MM.1S (cell line): ENCODE data around the gene KCNMA1.

Source experiments
- DNase-seq: peaks from one replicate; pipeline ENCODE4 v3.0.0-alpha.2; 2015
- H2AFZ ChIP-seq: fragments of 300-600 bp; sonication (generic); 2 replicates; pipeline ENCODE4 v1.6.0; 2016; ENCODE audit warnings: antibody characterized with exemption, low read length
- H3F3A ChIP-seq: fragments of 300-600 bp; sonication (generic); 2 replicates; pipeline ENCODE4 v1.6.1; 2016; ENCODE audit warnings: mild to moderate bottlenecking, antibody characterized with exemption, low read length, moderate library complexity, mixed read lengths; ENCODE audit not compliant: insufficient read depth
- H3K27ac ChIP-seq: fragments of 300-600 bp; sonication (generic); 2 replicates; pipeline ENCODE4 v1.5.1; 2016; ENCODE audit warnings: mild to moderate bottlenecking, low read length
- H3K27me3 ChIP-seq: fragments of 300-600 bp; sonication (generic); replicated peaks from 2 replicates; pipeline ENCODE4 v1.6.0; 2016; ENCODE audit warnings: low read length; ENCODE audit not compliant: insufficient read depth
- H3K36me3 ChIP-seq: fragments of 300-600 bp; sonication (generic); replicated peaks from 2 replicates; pipeline ENCODE4 v1.6.1; 2016; ENCODE audit warnings: mild to moderate bottlenecking, low read length, mixed read lengths; ENCODE audit not compliant: insufficient read depth
- H3K4me1 ChIP-seq: fragments of 300-600 bp; sonication (generic); 2 replicates; pipeline ENCODE4 v1.6.1; 2016; ENCODE audit warnings: low read length, mixed read lengths
- H3K4me2 ChIP-seq: fragments of 300-600 bp; sonication (generic); 2 replicates; pipeline ENCODE4 v1.6.0; 2016; ENCODE audit warnings: low read depth, low read length
- H3K4me3 ChIP-seq: fragments of 300-600 bp; sonication (generic); 2 replicates; pipeline ENCODE4 v1.5.1; 2016; ENCODE audit warnings: low read length, mixed read lengths
- H3K79me2 ChIP-seq: fragments of 300-600 bp; sonication (generic); 2 replicates; pipeline ENCODE4 v1.6.1; 2016; ENCODE audit warnings: mixed run types, low read length, mixed read lengths
- H3K9ac ChIP-seq: fragments of 300-600 bp; sonication (generic); 2 replicates; pipeline ENCODE4 v1.6.1; 2016; ENCODE audit warnings: low read length, mixed read lengths
- H3K9me2 ChIP-seq: fragments of 300-600 bp; sonication (generic); replicated peaks from 2 replicates; pipeline ENCODE4 v1.6.1; 2016; ENCODE audit warnings: mild to moderate bottlenecking, low read length, mixed read lengths; ENCODE audit not compliant: insufficient read depth
- H3K9me3 ChIP-seq: fragments of 300-600 bp; sonication (generic); replicated peaks from 2 replicates; pipeline ENCODE4 v1.6.1; 2016; ENCODE audit warnings: mild to moderate bottlenecking, low read length, mixed read lengths; ENCODE audit not compliant: insufficient read depth
- H4K20me1 ChIP-seq: fragments of 300-600 bp; sonication (generic); 2 replicates; pipeline ENCODE4 v1.6.1; 2016; ENCODE audit warnings: mild to moderate bottlenecking, low read length, moderate library complexity, mixed read lengths; ENCODE audit not compliant: insufficient read depth
- CTCF ChIP-seq: fragments of 300-600 bp; sonication (generic); IDR thresholded peaks from 2 replicates; pipeline ENCODE4 v1.5.1; 2016; ENCODE audit warnings: antibody characterized with exemption, low read length, mixed read lengths
- EZH2 ChIP-seq: fragments of 300-600 bp; sonication (generic); optimal IDR thresholded peaks from 2 replicates; pipeline ENCODE3; 2017; ENCODE audit warnings: low read depth, mild to moderate bottlenecking, antibody characterized with exemption, low read length, mixed read lengths
- EZH2phosphoT487 ChIP-seq: fragments of 300-600 bp; sonication (generic); IDR thresholded peaks from 2 replicates; pipeline ENCODE4 v1.6.1; 2018; ENCODE audit warnings: antibody characterized with exemption, low read length

The KCNMA1 gene

DNA sequence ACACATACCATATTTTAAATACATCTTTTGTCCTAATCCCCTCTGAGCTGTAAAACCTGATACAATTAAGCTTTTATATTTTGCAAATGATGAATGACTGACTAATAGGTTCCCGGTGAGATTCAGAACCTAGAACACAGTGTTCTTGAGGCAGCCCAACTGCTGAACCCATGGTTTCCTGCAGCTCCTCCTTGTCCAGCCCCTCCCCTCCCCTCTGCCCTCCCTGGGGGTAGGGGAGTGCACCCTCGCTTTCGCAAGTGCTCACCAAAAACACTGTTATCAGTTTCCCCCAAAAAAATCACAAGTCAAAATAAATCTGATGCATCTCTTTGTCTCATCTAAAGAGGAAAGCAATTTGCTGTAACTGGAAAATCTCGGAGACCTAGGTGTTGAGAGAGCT, 602.8 kb downstream of the KCNMA1 start:
- no peaks in the 10 kb centered on the region for H3K9me2 ChIP-seq
- H4K20me1 ChIP-seq, result no peaks in the 10 kb centered on the region
- TF ChIP-seq EZH2phosphoT487 (no peak), EZH2 (no peak), CTCF (no peak)
- H3K4me3 ChIP-seq, result no peak overlapping the region
- no peaks in the 10 kb centered on the region for H3K9me3 ChIP-seq
- H2AFZ ChIP-seq, result no peak overlapping the region
- H3K4me1 ChIP-seq, result no peaks in the 10 kb centered on the region
- no peak overlapping the region for H3K9ac ChIP-seq
- H3K27ac ChIP-seq, result no peak overlapping the region
- H3K36me3 ChIP-seq, result no peaks in the 10 kb centered on the region
- H3F3A ChIP-seq, result no peaks in the 10 kb centered on the region
- no peak for DNase-seq
- no peaks in the 10 kb centered on the region for H3K27me3 ChIP-seq
- no peaks in the 10 kb centered on the region for H3K79me2 ChIP-seq
- no peak overlapping the region for H3K4me2 ChIP-seq

- H3K79me2 ChIP-seq, result no peaks in the 10 kb centered on the region
- no peaks in the 10 kb centered on the region for H3K4me1 ChIP-seq
- no peaks in the 10 kb centered on the region for H3K9me2 ChIP-seq
- no peaks in the 10 kb centered on the region for H3K9me3 ChIP-seq
- DNase-seq, result no peak
- no peaks in the 10 kb centered on the region for H3K27me3 ChIP-seq
- no peak overlapping the region for H2AFZ ChIP-seq
- H3K9ac ChIP-seq, result no peak overlapping the region
- no peak overlapping the region for H3K4me2 ChIP-seq
- H4K20me1 ChIP-seq, result no peaks in the 10 kb centered on the region
- TF ChIP-seq CTCF (no peak), EZH2 (no peak), EZH2phosphoT487 (no peak)
- no peaks in the 10 kb centered on the region for H3F3A ChIP-seq
- no peak overlapping the region for H3K4me3 ChIP-seq
- H3K27ac ChIP-seq, result no peak overlapping the region
- H3K36me3 ChIP-seq, result no peaks in the 10 kb centered on the region
These were observed 603.4 kb downstream of the KCNMA1 start for GRCh38 chr10:77034240-77034639.

DNA sequence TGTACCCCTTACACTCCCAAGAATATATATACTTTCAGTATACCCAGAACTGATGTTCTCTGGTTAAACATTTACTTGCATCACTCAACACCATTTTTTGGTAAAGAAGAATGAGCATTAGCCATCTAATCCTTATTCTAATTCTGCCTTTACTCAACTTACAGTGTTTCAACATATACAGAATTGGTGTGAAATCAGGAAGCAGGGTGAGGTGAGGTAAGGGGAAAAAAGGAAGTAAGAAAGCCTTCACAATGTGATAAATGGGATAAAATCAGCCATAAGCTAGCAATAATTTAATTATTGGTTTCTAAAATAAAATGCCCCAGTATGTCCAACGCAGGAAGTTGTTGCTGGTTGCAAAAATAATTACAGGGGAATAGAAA, 605.4 kb downstream of the KCNMA1 start:
- Histone ChIP-seq H3K4me1 (no peaks in the 10 kb centered on the region), H3K9me3 (no peaks in the 10 kb centered on the region), H3K27ac (no peak overlapping the region), H3K9ac (no peak overlapping the region), H3K4me2 (no peak overlapping the region), H3K27me3 (no peaks in the 10 kb centered on the region), H3F3A (no peaks in the 10 kb centered on the region), H3K79me2 (no peaks in the 10 kb centered on the region), H4K20me1 (no peaks in the 10 kb centered on the region), H3K36me3 (no peaks in the 10 kb centered on the region), H2AFZ (no peak overlapping the region), H3K9me2 (no peaks in the 10 kb centered on the region), H3K4me3 (no peak overlapping the region)
- no peak for DNase-seq
- TF ChIP-seq EZH2 (no peak), CTCF (no peak), EZH2phosphoT487 (no peak)
